Trophoblast cell (in vitro differentiated cells and primary cell): ENCODE results near the gene HIRA.

Source experiments
- DNase-seq, 2 donors: peaks; one replicate each; pipeline ENCODE4 v3.0.0-alpha.2; 2016
- H2AFZ ChIP-seq: 2 replicates; pipeline ENCODE4 v1.6.1; 2013; ENCODE audit warnings: low read length, moderate library complexity, mild to moderate bottlenecking; ENCODE audit not compliant: insufficient read depth, poor library complexity
- H2AK5ac ChIP-seq: 2 replicates; pipeline ENCODE4 v1.6.1; 2013; ENCODE audit warnings: mild to moderate bottlenecking, low read length
- H2BK120ac ChIP-seq: 2 replicates; pipeline ENCODE4 v1.6.1; 2013; ENCODE audit warnings: low read length, mild to moderate bottlenecking, moderate library complexity; ENCODE audit not compliant: insufficient read depth, poor library complexity
- H2BK12ac ChIP-seq: 2 replicates; pipeline ENCODE4 v1.6.1; 2013; ENCODE audit warnings: mild to moderate bottlenecking, low read length, moderate library complexity
- H2BK5ac ChIP-seq: 2 replicates; pipeline ENCODE4 v1.6.1; 2013; ENCODE audit warnings: low read length, low read depth, moderate library complexity, mild to moderate bottlenecking; ENCODE audit not compliant: poor library complexity
- H3K14ac ChIP-seq: 2 replicates; pipeline ENCODE4 v1.6.1; 2013; ENCODE audit warnings: mild to moderate bottlenecking, low read length
- H3K18ac ChIP-seq: 2 replicates; pipeline ENCODE4 v1.6.1; 2013; ENCODE audit warnings: mild to moderate bottlenecking, low read length
- H3K23ac ChIP-seq: 2 replicates; pipeline ENCODE4 v1.6.1; 2013; ENCODE audit warnings: low read length
- H3K27ac ChIP-seq: 2 replicates; pipeline ENCODE4 v1.5.1; 2013; ENCODE audit warnings: low read depth, mild to moderate bottlenecking, inconsistent platforms, low read length, moderate library complexity
- H3K27me3 ChIP-seq: 2 replicates; pipeline ENCODE4 v1.6.1; 2013; ENCODE audit warnings: inconsistent platforms, mild to moderate bottlenecking, low read length, moderate library complexity; ENCODE audit not compliant: insufficient read depth
- H3K36me3 ChIP-seq, 2 experiments: 1 replicate in 1 of 2; 2 replicates in 1 of 2; pipeline ENCODE4 v1.6.1; 2013; ENCODE audit warnings: low read length in 2 of 2, mild to moderate bottlenecking in 2 of 2, moderate library complexity in 1 of 2; ENCODE audit not compliant: insufficient read depth in 2 of 2, control insufficient read depth in 1 of 2
- H3K4ac ChIP-seq: 2 replicates; pipeline ENCODE4 v1.6.1; 2013; ENCODE audit warnings: low read depth, mild to moderate bottlenecking, low read length, moderate library complexity
- H3K4me1 ChIP-seq, 2 experiments: 1 replicate in 1 of 2; 2 replicates in 1 of 2; pipeline ENCODE4 v1.6.1; 2013; ENCODE audit warnings: low read length in 2 of 2, mild to moderate bottlenecking in 2 of 2, moderate library complexity in 1 of 2; ENCODE audit not compliant: insufficient read depth in 2 of 2, control insufficient read depth in 1 of 2
- H3K4me2 ChIP-seq: 2 replicates; pipeline ENCODE4 v1.6.1; 2013; ENCODE audit warnings: inconsistent platforms, mild to moderate bottlenecking, low read length, moderate library complexity
- H3K4me3 ChIP-seq: 2 replicates; pipeline ENCODE4 v1.5.1; 2013; ENCODE audit warnings: mild to moderate bottlenecking, low read depth, low read length, inconsistent platforms
- H3K79me1 ChIP-seq: one replicate; pipeline ENCODE4 v1.6.1; 2013; ENCODE audit warnings: low read length
- H3K79me2 ChIP-seq: 2 replicates; pipeline ENCODE4 v1.6.1; 2013; ENCODE audit warnings: low read length, mild to moderate bottlenecking; ENCODE audit not compliant: control insufficient read depth, insufficient read depth, poor library complexity
- H3K9ac ChIP-seq: 2 replicates; pipeline ENCODE4 v1.6.1; 2013; ENCODE audit warnings: mild to moderate bottlenecking, low read length
- H3K9me3 ChIP-seq: 2 replicates; pipeline ENCODE4 v1.6.1; 2013; ENCODE audit warnings: low read depth, mild to moderate bottlenecking, control low read depth, inconsistent platforms, low read length; ENCODE audit not compliant: insufficient read depth
- H4K12ac ChIP-seq: 2 replicates; pipeline ENCODE4 v1.6.1; 2013; ENCODE audit warnings: low read depth, mild to moderate bottlenecking, low read length, moderate library complexity
- H4K8ac ChIP-seq: 2 replicates; pipeline ENCODE4 v1.6.1; 2013; ENCODE audit warnings: low read depth, mild to moderate bottlenecking, low read length, moderate library complexity
- H4K91ac ChIP-seq: one replicate; pipeline ENCODE4 v1.6.1; 2013; ENCODE audit warnings: low read depth, mild to moderate bottlenecking, low read length, moderate library complexity
- WGBS: extraction: QIAGEN DNeasy Blood & Tissue Kit; methylation state at CpG from one replicate; pipeline ENCODE4 v1.1.7; 2013; ENCODE audit warnings: missing lambda C conversion rate; ENCODE audit not compliant: insufficient read length, insufficient coverage; ENCODE audit errors: extremely low coverage; 5-methylcytosine and 5-hydroxymethylcytosine counted together

Gene HIRA

GRCh38 chr22:19397734-19398104, 33.8 kb downstream of the HIRA start:
- no peak overlapping the region for H3K4me2 ChIP-seq
- H3K36me3 ChIP-seq: peaks cover 47 to 56% of the 10 kb centered on the region in 2 experiments
- H2BK120ac ChIP-seq: no peak overlapping the region
- H3K4me1 ChIP-seq: no peaks in the 10 kb centered on the region
- H4K12ac ChIP-seq: no peak overlapping the region
- no peak overlapping the region for H2BK5ac ChIP-seq
- H3K79me2 ChIP-seq: no peaks in the 10 kb centered on the region
- no peaks in the 10 kb centered on the region for H3K79me1 ChIP-seq
- no peak overlapping the region for H3K14ac ChIP-seq
- H3K27me3 ChIP-seq: no peaks in the 10 kb centered on the region
- H2AK5ac ChIP-seq: no peak overlapping the region
- H2BK12ac ChIP-seq: no peak overlapping the region
- DNase-seq: no peak
- no peak overlapping the region for H4K91ac ChIP-seq
- no peak overlapping the region for H3K27ac ChIP-seq
- no peak overlapping the region for H3K9ac ChIP-seq
- no peak overlapping the region for H4K8ac ChIP-seq
- no CpG with 5 or more reads among the region's 3 CpGs for WGBS
- H3K18ac ChIP-seq: no peak overlapping the region
- H3K4me3 ChIP-seq: no peak overlapping the region
- H2AFZ ChIP-seq: no peak overlapping the region
- H3K4ac ChIP-seq: no peak overlapping the region
- no peaks in the 10 kb centered on the region for H3K9me3 ChIP-seq
- no peak overlapping the region for H3K23ac ChIP-seq

DNA sequence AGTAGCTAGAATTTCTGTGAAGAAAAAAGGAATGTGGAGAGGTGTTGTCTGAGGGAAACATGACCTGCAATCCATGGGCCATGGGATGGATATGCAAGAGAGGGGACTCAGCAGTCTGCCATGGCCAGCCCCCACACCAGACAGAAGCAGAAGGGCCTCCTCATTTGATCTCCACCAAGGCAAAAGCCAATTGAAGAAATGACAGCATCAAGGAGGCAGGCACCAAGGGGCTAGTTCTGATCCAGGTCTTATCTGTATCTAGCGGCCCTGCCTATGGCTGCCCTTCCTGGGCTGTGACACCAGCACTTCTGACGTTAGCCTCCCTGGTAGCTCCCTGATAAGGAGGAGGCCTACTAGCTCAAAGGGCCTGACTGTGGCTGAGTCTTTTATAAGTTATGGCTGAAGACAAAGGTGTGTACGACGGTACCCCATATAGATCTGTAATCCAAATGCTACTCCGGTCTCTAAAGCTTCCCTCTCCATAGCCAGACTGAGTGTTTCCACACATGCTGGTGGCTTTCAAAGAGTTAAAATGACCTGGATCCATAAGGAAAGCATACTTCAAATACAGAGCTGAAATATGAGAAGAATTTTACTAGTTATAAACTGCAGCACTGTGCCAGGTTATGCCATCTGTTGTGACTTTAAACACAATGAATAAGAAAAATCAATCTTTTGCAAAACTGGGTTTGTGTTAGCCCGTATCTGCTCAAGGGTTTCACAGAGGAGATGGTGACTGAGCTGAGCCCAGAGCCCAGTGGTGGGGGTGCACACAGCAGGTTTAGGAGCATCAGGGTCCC, 34.4 kb downstream of the HIRA start:
- H3K27ac ChIP-seq: no peak overlapping the region
- no peak overlapping the region for H2AK5ac ChIP-seq
- no peak overlapping the region for H3K18ac ChIP-seq
- H3K27me3 ChIP-seq: no peaks in the 10 kb centered on the region
- H3K4ac ChIP-seq: no peak overlapping the region
- no peak overlapping the region for H4K12ac ChIP-seq
- H2AFZ ChIP-seq: no peak overlapping the region
- H3K4me1 ChIP-seq: no peaks in the 10 kb centered on the region
- H4K91ac ChIP-seq: no peak overlapping the region
- H4K8ac ChIP-seq: no peak overlapping the region
- no peak overlapping the region for H2BK120ac ChIP-seq
- no peak overlapping the region for H3K9ac ChIP-seq
- no peaks in the 10 kb centered on the region for H3K79me2 ChIP-seq
- no peak for DNase-seq
- no CpG with 5 or more reads among the region's 6 CpGs for WGBS
- no peaks in the 10 kb centered on the region for H3K9me3 ChIP-seq
- no peak overlapping the region for H3K4me3 ChIP-seq
- H3K14ac ChIP-seq: no peak overlapping the region
- H3K36me3 ChIP-seq: peaks cover 51 to 62% of the 10 kb centered on the region in 2 experiments
- H2BK5ac ChIP-seq: no peak overlapping the region
- no peak overlapping the region for H3K23ac ChIP-seq
- no peak overlapping the region for H2BK12ac ChIP-seq
- H3K79me1 ChIP-seq: no peaks in the 10 kb centered on the region
- no peak overlapping the region for H3K4me2 ChIP-seq

- Histone ChIP-seq H3K79me2 (no peaks in the 10 kb centered on the region), H3K18ac (no peak overlapping the region), H2BK5ac (no peak overlapping the region), H3K27ac (no peak overlapping the region), H3K4me1 (no peaks in the 10 kb centered on the region), H3K27me3 (no peaks in the 10 kb centered on the region), H3K4me3 (no peak overlapping the region), H3K36me3 (peaks cover 54 to 67% of the 10 kb centered on the region in 2 experiments), H3K4ac (no peak overlapping the region), H3K23ac (no peak overlapping the region), H2BK120ac (no peak overlapping the region), H2AK5ac (no peak overlapping the region), H3K14ac (no peak overlapping the region), H4K8ac (no peak overlapping the region), H2AFZ (no peak overlapping the region), H3K4me2 (no peak overlapping the region), H4K12ac (no peak overlapping the region), H2BK12ac (no peak overlapping the region), H4K91ac (no peak overlapping the region), H3K9ac (no peak overlapping the region), H3K9me3 (no peaks in the 10 kb centered on the region), H3K79me1 (no peaks in the 10 kb centered on the region)
- no CpG with 5 or more reads among the region's 6 CpGs for WGBS
- no peak for DNase-seq
Observed at GRCh38 chr22:19396561-19396933, 35.0 kb downstream of the HIRA start.

DNA sequence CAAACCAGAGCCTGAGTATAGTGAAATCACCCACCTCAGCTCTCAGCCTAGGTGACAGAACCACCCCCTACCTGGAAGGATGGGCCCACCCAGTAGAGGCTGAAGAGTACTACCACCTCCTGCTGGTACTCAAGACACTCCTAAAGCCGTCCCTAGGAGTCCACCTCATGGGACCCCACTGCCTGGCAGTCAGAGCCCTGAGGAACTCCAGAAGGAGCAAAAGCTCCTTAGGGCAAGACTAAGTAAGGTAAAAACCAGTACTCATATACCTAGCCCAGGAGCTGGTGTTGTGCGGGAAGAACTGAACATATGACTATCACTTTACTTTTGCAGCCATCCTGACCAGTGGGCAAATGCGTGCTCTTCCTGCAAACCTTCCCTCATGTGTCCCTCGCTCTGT, 36.3 kb downstream of the HIRA start:
- no peak overlapping the region for H3K14ac ChIP-seq
- H4K8ac ChIP-seq: no peak overlapping the region
- no peak overlapping the region for H4K91ac ChIP-seq
- H3K36me3 ChIP-seq: peaks cover 50 to 65% of the 10 kb centered on the region in 2 experiments
- H3K4me1 ChIP-seq: no peaks in the 10 kb centered on the region
- no peak overlapping the region for H3K4me3 ChIP-seq
- no peak overlapping the region for H3K27ac ChIP-seq
- H3K9ac ChIP-seq: no peak overlapping the region
- no peak overlapping the region for H3K4me2 ChIP-seq
- no peak overlapping the region for H2BK12ac ChIP-seq
- no peak overlapping the region for H2BK120ac ChIP-seq
- no peaks in the 10 kb centered on the region for H3K27me3 ChIP-seq
- no peak overlapping the region for H2AK5ac ChIP-seq
- H4K12ac ChIP-seq: no peak overlapping the region
- H2AFZ ChIP-seq: no peak overlapping the region
- DNase-seq: no peak
- no peak overlapping the region for H3K23ac ChIP-seq
- H2BK5ac ChIP-seq: no peak overlapping the region
- H3K79me2 ChIP-seq: no peaks in the 10 kb centered on the region
- no peak overlapping the region for H3K4ac ChIP-seq
- no peaks in the 10 kb centered on the region for H3K79me1 ChIP-seq
- whole genome bisulfite sequencing: no CpG with 5 or more reads among the region's 4 CpGs
- H3K9me3 ChIP-seq: no peaks in the 10 kb centered on the region
- H3K18ac ChIP-seq: no peak overlapping the region
